Measurements from ENCODE around the gene USP6.
"Not testable (repeated sequence)": the region's sequence is repeated elsewhere in the genome, so short reads cannot be mapped to it uniquely, and the experiment has no call there.

DNA sequence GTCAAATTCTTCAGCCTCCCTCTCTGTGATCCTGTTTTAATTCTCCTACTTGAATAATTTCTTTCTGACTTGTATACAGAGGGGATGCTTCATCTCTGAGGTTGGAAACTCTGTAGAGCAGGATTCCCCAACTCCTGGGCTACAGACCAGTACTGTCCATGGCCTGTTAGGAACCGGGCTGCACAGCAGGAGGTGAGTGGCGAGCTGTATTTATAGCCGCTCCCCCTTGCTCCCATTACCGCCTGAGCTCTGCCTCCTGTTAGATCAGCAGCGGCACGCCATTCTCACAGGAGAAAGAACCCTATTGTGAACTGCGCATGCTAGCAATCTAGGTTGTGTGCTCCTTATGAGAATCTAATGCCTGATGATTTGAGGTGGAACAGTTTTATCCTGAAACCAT lies 59.2 kb downstream of the USP6 start:
- TF ChIP-seq, protein P1, sequence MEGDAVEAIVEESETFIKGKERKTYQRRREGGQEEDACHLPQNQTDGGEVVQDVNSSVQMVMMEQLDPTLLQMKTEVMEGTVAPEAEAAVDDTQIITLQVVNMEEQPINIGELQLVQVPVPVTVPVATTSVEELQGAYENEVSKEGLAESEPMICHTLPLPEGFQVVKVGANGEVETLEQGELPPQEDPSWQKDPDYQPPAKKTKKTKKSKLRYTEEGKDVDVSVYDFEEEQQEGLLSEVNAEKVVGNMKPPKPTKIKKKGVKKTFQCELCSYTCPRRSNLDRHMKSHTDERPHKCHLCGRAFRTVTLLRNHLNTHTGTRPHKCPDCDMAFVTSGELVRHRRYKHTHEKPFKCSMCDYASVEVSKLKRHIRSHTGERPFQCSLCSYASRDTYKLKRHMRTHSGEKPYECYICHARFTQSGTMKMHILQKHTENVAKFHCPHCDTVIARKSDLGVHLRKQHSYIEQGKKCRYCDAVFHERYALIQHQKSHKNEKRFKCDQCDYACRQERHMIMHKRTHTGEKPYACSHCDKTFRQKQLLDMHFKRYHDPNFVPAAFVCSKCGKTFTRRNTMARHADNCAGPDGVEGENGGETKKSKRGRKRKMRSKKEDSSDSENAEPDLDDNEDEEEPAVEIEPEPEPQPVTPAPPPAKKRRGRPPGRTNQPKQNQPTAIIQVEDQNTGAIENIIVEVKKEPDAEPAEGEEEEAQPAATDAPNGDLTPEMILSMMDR (IDR thresholded peaks at IDR 0.05 in 4 of 5, conservative IDR thresholded peaks at IDR 0.05 in 1 of 5) = not testable (repeated sequence)
- TF ChIP-seq POLR2A (IDR thresholded peaks at IDR 0.05) = not testable (repeated sequence)
